Measurements from ENCODE around the gene EDC4. TPM values are rescaled to one million over a fixed set of nuclear protein-coding genes. Genes with fewer than 3 reads are reported as not detected.
A peak's percentile ranks its signal among the peaks of the same experiment; 100 is the strongest.

The EDC4 gene
- total and polyA plus RNA-seq, 9 of the 15 experiments (the other 6 are each of a cell fraction or from before 2014, with no cell fraction given), result 1.1 to 131 (median 74.0) TPM

- TF ChIP-seq HLTF (IDR thresholded peaks at IDR 0.05) (no peak), NFYB (IDR thresholded peaks at IDR 0.05; ENCODE audit: extremely low read depth, insufficient read length) (no peak), FOXK2 (conservative IDR thresholded peaks at IDR 0.05 in 1 of 2, IDR thresholded peaks at IDR 0.05 in 1 of 2; ENCODE audit: low read depth in 2 of 2) (0 out of 4 replicates have a peak, but pooled peaks of 1 of the 2 experiments have one; percentile 28), NR2C2 (CRISPR knock-in tag; IDR thresholded peaks at IDR 0.05) (0 out of 2 replicates have a peak, but pooled peaks have one; percentile 58), NR2C2 (tag; IDR thresholded peaks at IDR 0.05) (no peak), ZNF184 (CRISPR knock-in tag; IDR thresholded peaks at IDR 0.05) (no peak), YY1 (IDR thresholded peaks at IDR 0.05; ENCODE audit: borderline replicate concordance in 1 of 3, control insufficient read depth in 1 of 3, extremely low read depth in 1 of 3, insufficient read depth in 3 of 3, insufficient read length in 1 of 3, insufficient replicate concordance in 2 of 3, low read depth in 1 of 3, low read length in 2 of 3) (peak; percentile 63 to 91 (median 86)), ZNF668 (CRISPR knock-in tag; IDR thresholded peaks at IDR 0.05) (no peak), ZNF263 (CRISPR knock-in tag; IDR thresholded peaks at IDR 0.05; ENCODE audit: borderline replicate concordance) (peak; percentile 61; the same call in 1 of the 2 replicates), NFIC (IDR thresholded peaks at IDR 0.05) (peak; percentile 38; the same call in 1 of the 2 replicates), SRSF9 (IDR thresholded peaks at IDR 0.05; ENCODE audit: borderline replicate concordance, low read depth, low read length) (no peak), SMARCB1 (IDR thresholded peaks at IDR 0.05; ENCODE audit: insufficient read length, low read depth) (no peak), ZNF583 (CRISPR knock-in tag; IDR thresholded peaks at IDR 0.05) (no peak), ARNT (IDR thresholded peaks at IDR 0.05) (no peak), AFF1 (IDR thresholded peaks at IDR 0.05; ENCODE audit: low read depth in 1 of 2, partially characterized antibody in 2 of 2) (peak in 1 of 2 experiments; percentile 86), SP1 (CRISPR knock-in tag; IDR thresholded peaks at IDR 0.05) (peak; percentile 84)
- TF ChIP-seq, protein P1, sequence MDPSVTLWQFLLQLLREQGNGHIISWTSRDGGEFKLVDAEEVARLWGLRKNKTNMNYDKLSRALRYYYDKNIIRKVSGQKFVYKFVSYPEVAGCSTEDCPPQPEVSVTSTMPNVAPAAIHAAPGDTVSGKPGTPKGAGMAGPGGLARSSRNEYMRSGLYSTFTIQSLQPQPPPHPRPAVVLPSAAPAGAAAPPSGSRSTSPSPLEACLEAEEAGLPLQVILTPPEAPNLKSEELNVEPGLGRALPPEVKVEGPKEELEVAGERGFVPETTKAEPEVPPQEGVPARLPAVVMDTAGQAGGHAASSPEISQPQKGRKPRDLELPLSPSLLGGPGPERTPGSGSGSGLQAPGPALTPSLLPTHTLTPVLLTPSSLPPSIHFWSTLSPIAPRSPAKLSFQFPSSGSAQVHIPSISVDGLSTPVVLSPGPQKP (CRISPR knock-in tag; IDR thresholded peaks at IDR 0.05), result no peak
- TF ChIP-seq, protein P2, sequence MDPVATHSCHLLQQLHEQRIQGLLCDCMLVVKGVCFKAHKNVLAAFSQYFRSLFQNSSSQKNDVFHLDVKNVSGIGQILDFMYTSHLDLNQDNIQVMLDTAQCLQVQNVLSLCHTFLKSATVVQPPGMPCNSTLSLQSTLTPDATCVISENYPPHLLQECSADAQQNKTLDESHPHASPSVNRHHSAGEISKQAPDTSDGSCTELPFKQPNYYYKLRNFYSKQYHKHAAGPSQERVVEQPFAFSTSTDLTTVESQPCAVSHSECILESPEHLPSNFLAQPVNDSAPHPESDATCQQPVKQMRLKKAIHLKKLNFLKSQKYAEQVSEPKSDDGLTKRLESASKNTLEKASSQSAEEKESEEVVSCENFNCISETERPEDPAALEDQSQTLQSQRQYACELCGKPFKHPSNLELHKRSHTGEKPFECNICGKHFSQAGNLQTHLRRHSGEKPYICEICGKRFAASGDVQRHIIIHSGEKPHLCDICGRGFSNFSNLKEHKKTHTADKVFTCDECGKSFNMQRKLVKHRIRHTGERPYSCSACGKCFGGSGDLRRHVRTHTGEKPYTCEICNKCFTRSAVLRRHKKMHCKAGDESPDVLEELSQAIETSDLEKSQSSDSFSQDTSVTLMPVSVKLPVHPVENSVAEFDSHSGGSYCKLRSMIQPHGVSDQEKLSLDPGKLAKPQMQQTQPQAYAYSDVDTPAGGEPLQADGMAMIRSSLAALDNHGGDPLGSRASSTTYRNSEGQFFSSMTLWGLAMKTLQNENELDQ (CRISPR knock-in tag; IDR thresholded peaks at IDR 0.05; ENCODE audit: borderline replicate concordance), result no peak
These were observed 39.2 kb upstream of the EDC4 start (continued) for GRCh38 chr16:67833415-67834241.
